H1 (cell line): Measurements from ENCODE around the gene PCDHGA1. TPM values are rescaled to one million over a fixed set of nuclear protein-coding genes. Genes with fewer than 3 reads are reported as not detected.

ENCODE experiments used
- CHD7 ChIP-seq: fragments of 300-600 bp; sonication (generic); IDR thresholded peaks from 2 replicates; pipeline ENCODE4 v1.7.1; 2012; ENCODE audit warnings: low read length, moderate library complexity, mild to moderate bottlenecking, inconsistent platforms; ENCODE audit not compliant: insufficient replicate concordance
- FOSL1 ChIP-seq: IDR thresholded peaks from 2 replicates; pipeline ENCODE4 v1.6.1; 2011; ENCODE audit warnings: mild to moderate bottlenecking, low read depth, low read length, moderate library complexity; ENCODE audit not compliant: insufficient read depth
- GABPA ChIP-seq: IDR thresholded peaks from 2 replicates; pipeline ENCODE4 v1.6.1; 2011; ENCODE audit warnings: mild to moderate bottlenecking, low read length, moderate library complexity, borderline replicate concordance; ENCODE audit not compliant: insufficient read depth
- KDM4A ChIP-seq: IDR thresholded peaks from one replicate; pipeline ENCODE4 v1.7.1; 2012; ENCODE audit warnings: low read depth, mild to moderate bottlenecking, moderate library complexity, low read length, inconsistent platforms; ENCODE audit not compliant: severe bottlenecking
- MAFK ChIP-seq: IDR thresholded peaks from 2 replicates; pipeline ENCODE4 v1.6.1; 2012; ENCODE audit warnings: low read depth, mild to moderate bottlenecking, improper control_type of control experiment, low read length
- RBBP5 ChIP-seq: IDR thresholded peaks from 2 replicates; pipeline ENCODE4 v1.7.1; 2012; ENCODE audit warnings: low read depth, mild to moderate bottlenecking, inconsistent platforms, low read length, moderate library complexity, borderline replicate concordance
- SIRT6 ChIP-seq: IDR thresholded peaks from one replicate; pipeline ENCODE4 v1.7.1; 2012; ENCODE audit warnings: low read length, inconsistent platforms
- TAF1 ChIP-seq: IDR thresholded peaks from 2 replicates; pipeline ENCODE4 v1.6.1; 2011; ENCODE audit warnings: mild to moderate bottlenecking, low read depth, low read length
- TAF7 ChIP-seq: optimal IDR thresholded peaks from 2 replicates; pipeline ENCODE3; 2011; ENCODE audit warnings: low read depth, mild to moderate bottlenecking, inconsistent platforms, low read length, moderate library complexity, borderline replicate concordance
- USF2 ChIP-seq: IDR thresholded peaks from 2 replicates; pipeline ENCODE4 v1.6.1; 2011; ENCODE audit warnings: low read length, improper control_type of control experiment
- ZNF274 ChIP-seq: IDR thresholded peaks from 2 replicates; pipeline ENCODE4 v1.7.0; 2012; ENCODE audit warnings: low read length, borderline replicate concordance; ENCODE audit errors: extremely low read depth
- polyA plus RNA-seq, 7 experiments: library from polyadenylated mRNA; depleted of rRNA in 3 of 7; stranded (reverse) in 5 of 7; unstranded in 2 of 7; fragments of >200 nt in 5 of 7; fragments of 200-250 nt in 2 of 7; gene quantifications; 1 replicate in 5 of 7; 2 replicates in 1 of 7; 4 replicates in 1 of 7; pipeline versions ENCODE4 v1.2.1 to v1.2.3, GENCODE V29; 2011 to 2013; ENCODE audit warnings: missing spikeins in 2 of 7, mixed read lengths in 2 of 7
- total RNA-seq: library from RNA; stranded (reverse); fragmentation: NEBNext Ultra II Directional; extraction: Animal tissue kit (Norgen Biotek cat#: 25700); gene quantifications from 2 replicates; pipeline ENCODE4 v1.2.1, GENCODE V29; 2021

PCDHGA1 gene
- total and polyA plus RNA-seq, 2 of the 8 experiments (the other 6 are each of a cell fraction or from before 2014, with no cell fraction given), result 0.57 to 0.89 TPM

GRCh38 chr5:141495453-141495811 lies 165.1 kb downstream of the PCDHGA1 start (continued):
- TF ChIP-seq GABPA (no peak), MAFK (no peak), KDM4A (no peak), ZNF274 (no peak), CHD7 (no peak), SIRT6 (no peak), FOSL1 (no peak), RBBP5 (no peak), TAF7 (no peak), USF2 (no peak), TAF1 (no peak)
